OCI-M1 (cell line): ENCODE data around the gene HMGCS1.
A peak's percentile ranks its signal among the peaks of the same experiment; 100 is the strongest.
"Not testable (repeated sequence)": the region's sequence is repeated elsewhere in the genome, so short reads cannot be mapped to it uniquely, and the experiment has no call there.

ENCODE experiments used
- DNase-seq: peaks from one replicate; lab custom pipeline; 2025; lab: John Stamatoyannopoulos, UW

Gene HMGCS1

GRCh38 chr5:43313035-43313853, at the start of gene HMGCS1:
Gene HMGCS1, minus strand, starts transcription at chr5:43313412. Its CDS starts 14,447 bp downstream, at chr5:43298965.
- DNase-seq: peak; percentile 99

- no peak for DNase-seq
These were observed 45.5 kb upstream of the HMGCS1 start for GRCh38 chr5:43358726-43359125.

- DNase-seq: peak; percentile 22
These were observed 45.1 kb upstream of the HMGCS1 start for GRCh38 chr5:43358301-43358700.

GRCh38 chr5:43357878-43358281, 44.7 kb upstream of the HMGCS1 start:
- DNase-seq: no peak

- DNase-seq: no peak
These were observed 43.9 kb upstream of the HMGCS1 start for GRCh38 chr5:43357067-43357466.

GRCh38 chr5:43354774-43355173, 41.6 kb upstream of the HMGCS1 start:
- DNase-seq: no peak

GRCh38 chr5:43353668-43354067, 40.5 kb upstream of the HMGCS1 start:
- no peak for DNase-seq

- DNase-seq: no peak
These were observed 39.7 kb upstream of the HMGCS1 start for GRCh38 chr5:43352915-43353314.

- DNase-seq: peak; percentile 42
These were observed 38.9 kb upstream of the HMGCS1 start for GRCh38 chr5:43352131-43352530.

GRCh38 chr5:43348861-43349363, 35.7 kb upstream of the HMGCS1 start:
- no peak for DNase-seq

- DNase-seq: no peak
These were observed 35.0 kb upstream of the HMGCS1 start for GRCh38 chr5:43348207-43348606.

- DNase-seq: peak; percentile 25
These were observed 25.6 kb upstream of the HMGCS1 start for GRCh38 chr5:43338862-43339261.

- no peak for DNase-seq
These were observed 22.9 kb upstream of the HMGCS1 start for GRCh38 chr5:43336159-43336558.

- no peak for DNase-seq
These were observed 22.5 kb upstream of the HMGCS1 start for GRCh38 chr5:43335681-43336080.

GRCh38 chr5:43332401-43332800, 19.2 kb upstream of the HMGCS1 start:
- no peak for DNase-seq

GRCh38 chr5:43325624-43326023, 12.4 kb upstream of the HMGCS1 start:
- not testable (repeated sequence) for DNase-seq

- not testable (repeated sequence) for DNase-seq
These were observed 10.3 kb upstream of the HMGCS1 start for GRCh38 chr5:43323488-43323887.

GRCh38 chr5:43320846-43321245, 7.6 kb upstream of the HMGCS1 start:
- DNase-seq: peak; percentile 26

- no peak for DNase-seq
These were observed 3.2 kb upstream of the HMGCS1 start for GRCh38 chr5:43316421-43316820.

- DNase-seq: no peak
These were observed 2.5 kb upstream of the HMGCS1 start for GRCh38 chr5:43315682-43316081.

- DNase-seq: no peak
These were observed 2.1 kb upstream of the HMGCS1 start for GRCh38 chr5:43315263-43315662.

GRCh38 chr5:43314724-43315123, 1.5 kb upstream of the HMGCS1 start:
- no peak for DNase-seq

GRCh38 chr5:43313854-43314457, 744 bp upstream of the HMGCS1 start:
- no peak for DNase-seq
